Activated CD4-positive, alpha-beta T cell treated with anti-CD3 and anti-CD28 coated beads, Interleukin-2, Interleukin-4, amounts not matched to agents 100 ng/mL and 50 ng/mL, durations not matched to agents 16 hours and 8 hours (primary cell): ENCODE results near the gene PMEPA1.

ENCODE experiments used
- DNase-seq: peaks from one replicate; pipeline ENCODE4 v3.0.0-alpha.2; 2020; ENCODE audit warnings: low spot score

PMEPA1 gene

DNA sequence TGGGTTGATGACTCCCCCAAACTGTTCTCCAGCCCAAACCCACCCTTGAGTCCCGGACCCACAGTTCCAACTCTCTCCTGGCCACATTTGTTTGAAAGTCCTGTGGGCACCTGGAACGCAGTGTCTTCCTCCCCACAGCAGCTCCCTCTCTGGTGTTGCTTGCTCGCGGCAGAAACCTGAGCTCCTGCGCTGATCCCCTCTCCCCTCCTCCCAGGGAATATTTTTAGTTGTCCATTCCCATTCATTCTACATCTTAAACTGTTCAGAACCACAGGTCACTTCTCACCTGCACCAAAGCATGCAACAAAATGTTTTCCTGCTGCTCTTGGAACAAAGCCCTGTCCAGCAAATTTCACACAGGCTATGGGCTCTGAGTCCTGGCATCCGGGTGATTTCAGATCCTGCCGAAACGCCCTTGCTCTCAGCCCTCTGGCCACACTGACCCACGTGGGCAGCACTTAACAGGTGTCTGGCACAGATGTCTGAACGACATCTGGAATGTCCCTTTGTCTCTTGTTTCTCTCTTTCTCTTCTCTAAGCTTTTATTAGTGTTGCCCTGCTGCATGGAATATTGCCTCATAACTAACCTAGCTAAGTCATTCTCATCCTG lies 27.0 kb upstream of the PMEPA1 start:
- DNase-seq = no peak

GRCh38 chr20:57735831-57736737 lies 26.3 kb upstream of the PMEPA1 start:
- DNase-seq = no peak

DNA sequence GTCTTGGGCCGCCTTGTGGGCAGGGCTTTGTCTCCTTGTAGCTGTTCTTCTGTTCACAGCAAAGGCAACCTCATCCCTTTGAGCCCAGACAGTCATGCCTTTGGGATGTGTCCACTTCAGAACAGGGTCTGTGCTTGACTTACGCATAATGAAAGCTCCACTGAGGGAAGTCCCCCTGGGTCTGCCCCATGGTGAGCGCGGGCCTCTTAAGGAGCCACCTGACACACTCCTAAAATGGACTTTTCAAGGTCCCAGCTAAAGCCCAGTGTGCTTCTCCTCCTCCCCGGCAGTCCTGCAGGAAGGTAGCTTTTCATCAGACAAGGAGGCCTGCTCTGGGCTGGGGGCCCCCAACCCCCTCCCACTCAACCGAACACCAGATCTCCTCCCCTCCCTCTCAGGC lies 24.9 kb upstream of the PMEPA1 start:
- no peak for DNase-seq

DNA sequence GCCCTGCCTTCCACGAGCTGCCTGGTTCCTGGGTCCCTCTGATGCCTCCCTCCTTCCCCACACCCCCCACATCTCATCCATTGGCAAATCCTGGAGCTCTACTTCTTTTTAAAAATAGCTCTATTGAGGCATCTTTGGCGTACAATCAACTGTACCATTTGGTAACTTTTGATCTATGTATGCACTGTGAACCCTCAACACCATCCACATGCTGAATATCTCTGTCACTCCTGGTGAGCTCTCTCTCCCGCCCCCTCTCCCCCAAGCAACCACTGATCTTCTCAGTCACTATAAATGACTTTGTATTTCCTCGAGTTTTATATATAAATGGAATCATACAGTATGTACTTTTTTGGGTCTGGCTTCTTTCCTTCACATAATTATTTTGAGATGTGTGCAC lies 22.4 kb upstream of the PMEPA1 start:
- DNase-seq = no peak

- DNase-seq = no peak
These were observed 18.9 kb upstream of the PMEPA1 start for GRCh38 chr20:57728762-57729161.

GRCh38 chr20:57727863-57728262 lies 18.0 kb upstream of the PMEPA1 start:
- DNase-seq = no peak

- no peak for DNase-seq
These were observed 15.8 kb upstream of the PMEPA1 start for GRCh38 chr20:57725636-57726035.

- DNase-seq = no peak
These were observed 15.0 kb upstream of the PMEPA1 start for GRCh38 chr20:57724610-57725405.

GRCh38 chr20:57723816-57724215 lies 14.0 kb upstream of the PMEPA1 start:
- DNase-seq = no peak

- DNase-seq = no peak
These were observed 10.1 kb upstream of the PMEPA1 start for GRCh38 chr20:57719951-57720350.

DNA sequence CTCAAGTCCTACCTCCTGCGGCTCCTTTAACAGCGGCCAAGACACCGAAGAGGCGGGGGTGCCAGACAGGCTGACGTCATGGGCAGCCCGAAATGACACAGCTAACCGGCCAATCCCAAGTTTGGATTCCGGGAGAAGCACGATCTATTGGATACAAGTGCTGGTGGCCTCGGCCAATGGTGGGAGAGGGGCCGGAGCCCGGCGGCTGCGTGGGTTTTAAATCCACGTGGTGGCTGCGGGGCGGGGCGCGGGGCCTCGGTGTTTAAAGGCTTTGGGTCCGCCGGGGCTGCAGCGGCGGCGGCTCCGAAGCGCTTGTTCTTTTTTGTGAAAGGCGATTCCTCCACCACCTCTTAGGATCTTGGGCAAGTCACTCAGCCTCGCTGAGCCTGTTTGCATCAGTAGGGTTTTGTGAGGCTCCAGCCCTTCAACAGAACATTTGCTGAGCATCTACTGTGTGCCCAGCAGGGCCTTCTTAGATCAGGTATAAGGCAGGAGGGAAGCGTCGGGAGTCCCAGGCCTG lies 8.7 kb upstream of the PMEPA1 start:
- peak; percentile 87 for DNase-seq

GRCh38 chr20:57717797-57718196 lies 8.0 kb upstream of the PMEPA1 start:
- no peak for DNase-seq

DNA sequence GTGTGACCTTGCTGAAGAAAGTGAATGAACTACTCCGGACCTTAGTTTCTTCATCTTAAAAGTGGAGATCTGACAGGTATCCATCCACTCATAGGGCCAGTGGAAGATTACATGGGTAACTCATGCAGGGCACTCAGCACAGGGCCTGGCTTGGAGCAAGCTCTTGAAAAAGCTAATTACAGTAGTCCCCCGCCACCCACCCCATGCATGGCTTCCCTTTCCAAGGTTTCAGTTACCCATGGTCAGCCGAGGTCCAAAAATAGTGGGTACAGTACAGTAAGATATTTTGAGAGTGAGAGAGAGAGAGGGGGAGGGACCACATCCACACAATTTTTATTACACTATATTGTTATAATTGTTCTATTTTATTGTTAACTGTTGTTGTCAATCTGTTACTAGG lies 7.1 kb upstream of the PMEPA1 start:
- no peak for DNase-seq

DNA sequence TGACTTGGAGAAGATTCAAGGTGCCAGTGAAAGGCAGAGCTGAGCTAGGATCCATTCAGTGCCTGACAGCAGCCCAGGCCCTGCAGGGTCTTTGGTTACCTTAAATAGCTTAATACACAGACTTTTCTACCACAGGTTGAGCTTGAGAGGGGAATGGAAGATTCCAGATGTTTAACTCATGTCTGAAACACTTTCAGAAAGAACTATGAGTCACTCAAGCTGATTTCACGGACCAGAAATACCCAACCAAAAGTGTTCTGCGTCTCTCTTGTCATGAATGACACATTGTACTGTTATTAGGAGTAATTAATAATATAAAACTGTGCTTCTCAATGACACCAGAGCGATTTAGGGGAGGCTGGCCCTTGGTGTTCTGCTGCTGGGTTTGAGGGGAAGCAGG lies 6.4 kb upstream of the PMEPA1 start:
- DNase-seq = no peak

DNA sequence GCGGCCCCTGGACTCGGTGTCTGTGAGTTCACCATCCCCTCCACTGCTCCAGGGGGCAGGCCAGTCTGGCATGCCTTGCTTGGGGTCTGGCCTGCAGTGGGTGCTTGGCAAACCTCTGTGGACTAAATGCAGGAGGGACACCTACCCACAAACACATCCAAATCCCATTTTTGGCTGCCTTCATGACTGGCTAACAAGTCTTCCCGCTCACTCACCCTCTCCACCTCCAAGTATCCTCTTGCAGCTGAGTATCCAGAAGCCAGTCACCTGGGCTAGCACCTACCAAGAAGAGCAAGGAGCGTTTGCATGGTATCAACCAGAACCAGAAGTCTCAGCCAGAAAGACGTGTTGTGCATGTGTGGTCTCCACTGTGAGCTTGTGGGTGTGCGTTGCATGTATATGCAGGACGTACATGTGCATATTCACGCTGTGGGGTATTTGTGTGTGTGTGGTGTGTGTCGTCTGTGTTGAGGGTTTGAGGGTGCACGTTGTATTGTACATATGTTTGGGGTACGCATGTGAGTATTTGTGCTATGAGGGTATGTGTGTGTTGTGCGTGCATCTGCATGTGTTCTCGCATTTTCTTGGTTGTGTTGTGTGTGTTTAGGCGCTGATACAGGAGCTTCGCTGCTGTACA lies 5.6 kb upstream of the PMEPA1 start:
- no peak for DNase-seq

DNA sequence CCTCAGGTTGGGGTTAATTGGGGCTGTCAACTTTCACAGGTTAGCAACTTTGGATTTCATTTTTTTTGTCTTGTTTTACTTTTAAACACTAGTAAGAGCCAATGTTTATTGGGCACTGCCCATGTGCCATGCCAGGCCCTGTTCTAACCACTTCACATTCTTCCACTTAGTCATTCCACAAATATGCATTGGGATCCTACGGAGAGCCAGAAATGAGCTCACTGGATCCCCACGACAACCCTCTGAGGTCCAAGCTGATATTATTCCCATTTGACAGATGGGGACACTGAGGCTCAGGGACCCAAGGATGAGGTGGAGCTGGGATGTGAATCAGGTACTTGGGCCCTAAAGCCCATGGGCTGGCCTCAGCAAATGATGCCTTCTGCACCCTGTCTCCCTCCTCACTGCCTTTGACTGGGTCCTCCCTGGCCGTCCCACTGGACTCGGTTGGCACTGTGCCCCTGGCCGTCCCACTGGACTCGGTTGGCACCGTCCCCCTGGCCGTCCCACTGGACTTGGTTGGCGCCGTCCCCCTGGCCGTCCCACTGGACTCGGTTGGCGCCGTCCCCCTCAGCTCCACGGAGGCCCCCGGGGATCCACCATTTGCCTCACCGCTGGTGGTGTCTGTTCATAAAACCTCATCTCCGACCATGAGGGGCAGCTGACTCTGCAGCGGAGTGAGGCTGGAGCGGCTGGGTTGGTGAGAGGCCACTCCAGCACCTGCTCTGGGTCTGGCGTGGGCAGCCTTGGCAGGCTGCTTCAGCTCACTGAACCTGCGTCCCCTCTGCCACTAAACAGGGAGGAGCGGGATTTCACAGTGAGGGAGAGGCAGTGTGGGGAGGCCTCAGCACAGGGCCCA lies 4.8 kb upstream of the PMEPA1 start:
- DNase-seq = no peak

DNA sequence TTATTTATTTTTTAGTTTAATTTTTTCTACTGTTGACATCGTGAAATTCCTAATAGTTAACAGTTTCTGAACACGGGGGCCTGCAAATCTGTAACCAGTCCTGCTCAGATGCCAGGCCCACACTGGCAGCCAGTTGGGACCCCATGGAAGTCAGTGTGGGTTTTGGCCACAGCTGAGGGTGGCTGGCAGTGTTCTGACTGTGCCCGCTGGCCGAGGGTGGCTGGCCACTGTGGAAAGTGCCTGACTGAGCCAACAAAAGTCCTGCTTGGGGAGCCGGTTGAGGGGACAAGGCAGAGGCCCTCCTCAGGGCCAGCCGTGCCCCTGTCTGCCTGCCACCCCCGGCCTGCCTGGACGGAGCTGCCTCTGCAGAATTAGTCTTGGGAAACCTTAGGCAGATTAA lies 4.1 kb upstream of the PMEPA1 start:
- DNase-seq = no peak

- DNase-seq = no peak
These were observed 3.7 kb upstream of the PMEPA1 start for GRCh38 chr20:57713505-57713903.

DNA sequence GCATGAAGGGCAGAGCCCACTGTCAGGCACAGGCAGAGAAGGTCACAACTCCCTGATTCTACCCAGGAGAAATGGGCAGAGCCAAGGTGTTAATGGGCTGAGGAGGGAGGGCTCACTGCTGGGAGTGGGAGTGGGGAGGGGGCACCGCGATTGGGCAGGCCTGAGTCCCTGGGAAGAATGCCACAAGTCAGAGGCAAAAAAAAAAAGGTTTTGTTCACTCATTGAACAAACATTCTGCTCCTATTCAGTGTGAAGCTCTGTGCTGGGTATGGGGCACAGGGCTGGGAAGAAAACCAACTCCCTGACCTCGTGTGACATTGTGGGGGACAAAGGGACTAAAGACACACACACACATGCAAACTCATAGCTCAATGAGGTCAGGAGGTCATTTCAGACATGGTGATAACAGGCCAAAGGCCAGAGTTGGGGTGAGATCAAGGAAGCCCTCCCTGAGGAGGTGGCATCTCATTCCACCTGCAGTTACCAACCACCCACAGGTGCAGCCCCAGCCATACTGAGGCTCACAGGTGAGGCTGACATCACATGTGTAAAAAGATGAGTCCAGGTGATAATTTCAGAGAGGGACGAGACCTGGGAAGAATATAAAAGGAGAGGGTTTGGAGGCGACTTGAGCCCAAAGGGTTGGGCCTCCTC lies 3.2 kb upstream of the PMEPA1 start:
- no peak for DNase-seq

DNA sequence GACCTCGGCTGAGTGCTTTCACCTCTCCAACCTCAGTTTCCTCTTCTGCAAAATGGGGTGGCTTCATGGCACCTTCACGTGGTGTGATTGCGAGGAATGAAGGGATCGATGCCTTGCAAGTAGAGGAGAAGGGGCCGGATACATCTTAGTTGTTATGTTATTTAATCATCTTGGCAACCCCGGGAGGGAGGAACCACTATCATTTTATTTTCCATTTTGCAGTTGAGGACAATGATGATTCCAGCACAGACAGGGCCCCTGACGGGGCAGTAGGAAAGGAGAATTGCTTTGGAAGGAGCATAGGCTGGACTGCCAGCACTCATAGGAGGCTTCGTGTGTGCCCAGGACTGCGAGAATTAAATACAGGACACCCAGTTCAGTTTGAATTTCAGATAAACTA lies 2.5 kb upstream of the PMEPA1 start:
- no peak for DNase-seq

GRCh38 chr20:57711826-57712225 lies 2.0 kb upstream of the PMEPA1 start:
- no peak for DNase-seq
